Stimulated activated CD4-positive, alpha-beta T cell treated with anti-CD3 and anti-CD28 coated beads, TNF-alpha, amount 100 ng/mL, for 1 hour (primary cell): Measurements from ENCODE around the gene MORC3.
"Not testable (repeated sequence)": the region's sequence is repeated elsewhere in the genome, so short reads cannot be mapped to it uniquely, and the experiment has no call there.

Source experiments
- DNase-seq, 3 donors: peaks; one replicate each; pipeline ENCODE4 v3.0.0-alpha.2; 2020; ENCODE audit warnings: low read depth in 3 of 3, low spot score in 1 of 3

Gene MORC3

GRCh38 chr21:36381841-36382589, 62.0 kb downstream of the MORC3 start:
- DNase-seq: no peak

- DNase-seq: not testable (repeated sequence)
Measured at GRCh38 chr21:36382722-36383121, 62.7 kb downstream of the MORC3 start.

- no peak for DNase-seq
Measured at GRCh38 chr21:36384885-36385232, 64.9 kb downstream of the MORC3 start.

- peak; percentile 46 to 82 (median 65) for DNase-seq
Measured at GRCh38 chr21:36385233-36386030, 65.4 kb downstream of the MORC3 start, which contains the start of gene CHAF1B. Gene CHAF1B, plus strand, starts transcription at chr21:36385392. Its CDS starts 745 bp downstream, at chr21:36386137.

GRCh38 chr21:36386031-36386642, 66.1 kb downstream of the MORC3 start:
- DNase-seq: no peak

- DNase-seq: no peak
Measured at GRCh38 chr21:36388096-36388495, 68.1 kb downstream of the MORC3 start.

GRCh38 chr21:36388835-36389234, 68.8 kb downstream of the MORC3 start:
- DNase-seq: no peak

- DNase-seq: not testable (repeated sequence)
Measured at GRCh38 chr21:36391649-36392048, 71.7 kb downstream of the MORC3 start.

GRCh38 chr21:36395353-36396111, 75.5 kb downstream of the MORC3 start:
- no peak for DNase-seq

GRCh38 chr21:36396325-36396724, 76.3 kb downstream of the MORC3 start:
- DNase-seq: no peak

GRCh38 chr21:36396971-36397370, 77.0 kb downstream of the MORC3 start:
- DNase-seq: no peak

GRCh38 chr21:36397606-36398005, 77.6 kb downstream of the MORC3 start:
- no peak for DNase-seq

- not testable (repeated sequence) for DNase-seq
Measured at GRCh38 chr21:36399736-36400135, 79.7 kb downstream of the MORC3 start.

- no peak for DNase-seq
Measured at GRCh38 chr21:36400719-36401118, 80.7 kb downstream of the MORC3 start.

- no peak for DNase-seq
Measured at GRCh38 chr21:36402339-36402738, 82.3 kb downstream of the MORC3 start.

GRCh38 chr21:36403713-36404112, 83.7 kb downstream of the MORC3 start:
- DNase-seq: no peak

- no peak for DNase-seq
Measured at GRCh38 chr21:36408568-36408967, 88.6 kb downstream of the MORC3 start.

GRCh38 chr21:36411301-36411700, 91.3 kb downstream of the MORC3 start:
- DNase-seq: no peak

GRCh38 chr21:36412916-36413315, 92.9 kb downstream of the MORC3 start:
- no peak for DNase-seq

GRCh38 chr21:36415375-36415774, 95.4 kb downstream of the MORC3 start:
- no peak for DNase-seq

- DNase-seq: no peak
Measured at GRCh38 chr21:36419241-36419640, 99.2 kb downstream of the MORC3 start.
